ENCODE results near the gene PLCH2. TPM values are rescaled to one million over a fixed set of nuclear protein-coding genes. Genes with fewer than 3 reads are reported as not detected.

Gene PLCH2
- total RNA-seq, 4 donors from 2014 or later, result 0.29 to 2.2 (median 0.76) TPM

DNA sequence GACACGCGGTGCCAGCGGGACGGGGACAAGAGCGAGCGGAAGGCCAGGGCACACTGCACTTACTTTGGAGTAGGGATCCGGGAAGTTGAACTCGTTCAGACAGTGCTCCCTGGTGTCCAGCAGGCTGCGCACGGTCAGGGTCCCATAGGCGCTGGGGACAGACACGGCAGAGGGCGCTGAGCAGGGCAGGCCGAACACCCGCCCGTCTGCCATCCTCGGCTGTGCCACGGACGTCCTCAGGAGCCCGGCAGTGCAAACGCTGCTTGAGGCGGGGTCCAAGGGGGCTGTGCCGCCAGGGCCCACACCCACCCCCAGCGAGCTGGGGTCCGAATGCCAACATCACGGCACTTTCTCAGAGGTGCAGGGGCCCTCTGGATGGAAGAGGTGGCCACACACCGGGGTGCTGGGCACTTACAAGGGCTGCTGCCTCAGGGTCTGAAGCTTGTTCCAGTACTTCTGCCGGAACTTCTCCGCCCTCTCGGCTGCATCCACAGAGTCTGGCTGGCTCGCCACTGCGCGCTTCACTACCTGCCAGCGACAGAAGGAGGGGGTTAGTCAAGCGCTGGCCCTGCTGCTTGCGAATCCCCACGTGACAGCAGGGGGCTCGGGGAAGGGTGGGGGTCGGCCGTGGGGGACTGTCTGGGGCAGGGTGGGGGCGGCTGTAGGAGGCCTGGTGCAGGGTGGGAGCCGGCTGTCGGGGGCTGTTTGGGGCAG lies 38.0 kb downstream of the PLCH2 start:
- WGBS, 2 donors, result 83 to 95% methylated on average over 11 to 29 of the region's 43 CpGs
- no peak for DNase-seq
- Histone ChIP-seq H3K36me3 (peaks cover 93 to 98% of the 10 kb centered on the region in 2 donors), H3K27ac (no peak overlapping the region), H3K4me3 (replicated peaks in 1 of 3) (no peak overlapping the region), H3K9me3 (no peaks in the 10 kb centered on the region), H3K27me3 (no peaks in the 10 kb centered on the region), H3K4me1 (no peaks in the 10 kb centered on the region)
- intact Hi-C loops (cut with DNase I), result no loop called here
- no peak for TF ChIP-seq POLR2A (IDR thresholded peaks at IDR 0.05)
- TF ChIP-seq, protein P1, sequence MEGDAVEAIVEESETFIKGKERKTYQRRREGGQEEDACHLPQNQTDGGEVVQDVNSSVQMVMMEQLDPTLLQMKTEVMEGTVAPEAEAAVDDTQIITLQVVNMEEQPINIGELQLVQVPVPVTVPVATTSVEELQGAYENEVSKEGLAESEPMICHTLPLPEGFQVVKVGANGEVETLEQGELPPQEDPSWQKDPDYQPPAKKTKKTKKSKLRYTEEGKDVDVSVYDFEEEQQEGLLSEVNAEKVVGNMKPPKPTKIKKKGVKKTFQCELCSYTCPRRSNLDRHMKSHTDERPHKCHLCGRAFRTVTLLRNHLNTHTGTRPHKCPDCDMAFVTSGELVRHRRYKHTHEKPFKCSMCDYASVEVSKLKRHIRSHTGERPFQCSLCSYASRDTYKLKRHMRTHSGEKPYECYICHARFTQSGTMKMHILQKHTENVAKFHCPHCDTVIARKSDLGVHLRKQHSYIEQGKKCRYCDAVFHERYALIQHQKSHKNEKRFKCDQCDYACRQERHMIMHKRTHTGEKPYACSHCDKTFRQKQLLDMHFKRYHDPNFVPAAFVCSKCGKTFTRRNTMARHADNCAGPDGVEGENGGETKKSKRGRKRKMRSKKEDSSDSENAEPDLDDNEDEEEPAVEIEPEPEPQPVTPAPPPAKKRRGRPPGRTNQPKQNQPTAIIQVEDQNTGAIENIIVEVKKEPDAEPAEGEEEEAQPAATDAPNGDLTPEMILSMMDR (IDR thresholded peaks at IDR 0.05), result no peak

GRCh38 chr1:2514863-2515762 lies 39.0 kb downstream of the PLCH2 start:
- H3K36me3 ChIP-seq, result peaks cover 93 to 98% of the 10 kb centered on the region in 2 donors
- no peaks in the 10 kb centered on the region for H3K9me3 ChIP-seq
- no peaks in the 10 kb centered on the region for H3K4me1 ChIP-seq
- intact Hi-C loops (cut with DNase I), result no loop called here
- H3K4me3 ChIP-seq (replicated peaks in 1 of 3), result no peak overlapping the region
- no peak overlapping the region for H3K27ac ChIP-seq
- 92 to 95% methylated on average over 25 to 28 of the region's 45 CpGs for WGBS, 2 donors
- no peak for DNase-seq
- TF ChIP-seq, protein P1 (IDR thresholded peaks at IDR 0.05), result no peak
- TF ChIP-seq POLR2A (IDR thresholded peaks at IDR 0.05), result no peak
- H3K27me3 ChIP-seq, result no peaks in the 10 kb centered on the region

- DNase-seq, result no peak
- intact Hi-C loops (cut with DNase I), result no loop called here
- no peaks in the 10 kb centered on the region for H3K27me3 ChIP-seq
- TF ChIP-seq POLR2A (IDR thresholded peaks at IDR 0.05), result no peak
- TF ChIP-seq, protein P1 (IDR thresholded peaks at IDR 0.05), result no peak
- no peak overlapping the region for H3K4me3 ChIP-seq (replicated peaks in 1 of 3)
- no peaks in the 10 kb centered on the region for H3K4me1 ChIP-seq
- H3K27ac ChIP-seq, result no peak overlapping the region
- no peaks in the 10 kb centered on the region for H3K9me3 ChIP-seq
- 94 to 97% methylated on average over 11 of the region's 11 CpGs for WGBS, 2 donors
- peaks cover 93 to 98% of the 10 kb centered on the region in 2 donors for H3K36me3 ChIP-seq
These were observed 39.6 kb downstream of the PLCH2 start for GRCh38 chr1:2515763-2516080.

- intact Hi-C loops (cut with DNase I), result no loop called here
- H3K9me3 ChIP-seq, result no peaks in the 10 kb centered on the region
- no peaks in the 10 kb centered on the region for H3K4me1 ChIP-seq
- no peak overlapping the region for H3K27ac ChIP-seq
- no peak overlapping the region for H3K4me3 ChIP-seq (replicated peaks in 1 of 3)
- H3K36me3 ChIP-seq, result peaks cover 93 to 98% of the 10 kb centered on the region in 2 donors
- WGBS, 2 donors, result 93 to 95% methylated on average over 15 to 17 of the region's 17 CpGs
- no peak for DNase-seq
- TF ChIP-seq, protein P1 (IDR thresholded peaks at IDR 0.05), result no peak
- TF ChIP-seq POLR2A (IDR thresholded peaks at IDR 0.05), result no peak
- H3K27me3 ChIP-seq, result no peaks in the 10 kb centered on the region
These were observed 40.0 kb downstream of the PLCH2 start for GRCh38 chr1:2516124-2516523.

- no peak for DNase-seq
- 95 to 96% methylated on average over 11 to 14 of the region's 14 CpGs for WGBS, 2 donors
- Histone ChIP-seq H3K27ac (no peak overlapping the region), H3K27me3 (no peaks in the 10 kb centered on the region), H3K36me3 (peaks cover 90 to 93% of the 10 kb centered on the region in 2 donors), H3K4me3 (replicated peaks in 1 of 3) (no peak overlapping the region), H3K9me3 (no peaks in the 10 kb centered on the region), H3K4me1 (no peaks in the 10 kb centered on the region)
- TF ChIP-seq POLR2A (IDR thresholded peaks at IDR 0.05), result no peak
- TF ChIP-seq, protein P1 (IDR thresholded peaks at IDR 0.05), result no peak
- intact Hi-C loops (cut with DNase I), result no loop called here
These were observed 40.9 kb downstream of the PLCH2 start for GRCh38 chr1:2516946-2517345.
